HepG2 (cell line): ENCODE measurements around the gene PRDX5. TPM values are rescaled to one million over a fixed set of nuclear protein-coding genes. Genes with fewer than 3 reads are reported as not detected.
A peak's percentile ranks its signal among the peaks of the same experiment; 100 is the strongest.

Experiments used
- ATAC-seq: fragments of 200-7000 bp; cut with Tn5 transposase; 3 replicates; pipeline ENCODE4 v1.9.1; 2020; ENCODE audit warnings: mild to moderate bottlenecking, moderate library complexity
- BruUV-seq: library from RNA; stranded (reverse); fragments of 400-500 nt; replicated peaks from 2 replicates; lab custom pipeline; 2021; lab: Mats Ljungman, UMichigan
- CTCF ChIA-PET: fragments of 300-600 bp; formaldehyde crosslinking; extraction: SDS; loops from one replicate; lab custom pipeline; 2021; ENCODE audit warnings: low total read pairs, inconsistent platforms, low intra/inter-chr PET ratio; lab: Yijun Ruan, JAX
- POLR2A ChIA-PET: fragments of 350-600 bp; sonication (Branson Sonifier 250); formaldehyde crosslinking; loops from one replicate; lab custom pipeline; 2020; ENCODE audit warnings: antibody characterized with exemption, inconsistent platforms; lab: Yijun Ruan, JAX
- DNase-seq: peaks from one replicate; pipeline ENCODE4 v3.0.0-alpha.2; 2015; ENCODE audit warnings: low spot score
- FAIRE-seq: peaks from 3 replicates; lab custom pipeline; 2011; peaks lifted over from hg19 to GRCh38; lab: Jason Lieb, UNC
- H2AFZ ChIP-seq: one replicate; pipeline ENCODE4 v1.6.1; 2011; ENCODE audit warnings: low read length, inconsistent platforms
- H3K27ac ChIP-seq: fragments of 300-600 bp; 3 replicates; pipeline ENCODE4 v1.8.0; 2011; ENCODE audit warnings: mixed run types, mild to moderate bottlenecking, mixed read lengths, low read length, inconsistent platforms; ENCODE audit not compliant: insufficient read depth; ENCODE audit errors: extremely low read length
- H3K27me3 ChIP-seq, 2 experiments: fragments of 200-600 bp in 1 of 2; 2 replicates in 1 of 2; 3 replicates in 1 of 2; pipeline versions ENCODE4 v1.6.0 to v1.8.0; 2011; ENCODE audit warnings: low read length in 2 of 2, mild to moderate bottlenecking in 2 of 2, moderate library complexity in 2 of 2, inconsistent platforms in 1 of 2; ENCODE audit not compliant: insufficient read depth in 2 of 2, control insufficient read depth in 1 of 2
- H3K36me3 ChIP-seq, 2 experiments: fragments of 200-600 bp in 1 of 2; replicated peaks in 1 of 2; 2 replicates in 1 of 2; 3 replicates in 1 of 2; pipeline versions ENCODE4 v1.5.1 to v1.8.0; 2011; ENCODE audit warnings: low read length in 2 of 2, inconsistent platforms in 1 of 2; ENCODE audit not compliant: insufficient read depth in 2 of 2, control insufficient read depth in 1 of 2
- H3K4me1 ChIP-seq: 2 replicates; pipeline ENCODE4 v1.5.1; 2012; ENCODE audit warnings: low read length, inconsistent platforms; ENCODE audit not compliant: insufficient read depth
- H3K4me2 ChIP-seq: 2 replicates; pipeline ENCODE4 v1.6.0; 2011; ENCODE audit warnings: low read depth, low read length, inconsistent platforms
- H3K4me3 ChIP-seq, 3 experiments: fragments of 200-600 bp in 1 of 3; sonication (generic), shearing (Covaris generic) in 1 of 3; replicated peaks in 1 of 3; 2 replicates each; pipeline ENCODE4 v1.5.1; 2011 to 2016; ENCODE audit warnings: low read length in 3 of 3, inconsistent platforms in 2 of 3, low read depth in 2 of 3, mild to moderate bottlenecking in 2 of 3, control low read depth in 1 of 3, mixed read lengths in 1 of 3; ENCODE audit not compliant: insufficient read depth in 1 of 3
- H3K79me2 ChIP-seq: one replicate; pipeline ENCODE4 v1.6.1; 2011; ENCODE audit warnings: low read length, inconsistent platforms; ENCODE audit not compliant: insufficient read depth
- H3K9ac ChIP-seq: 2 replicates; pipeline ENCODE4 v1.6.0; 2011; ENCODE audit warnings: mild to moderate bottlenecking, low read depth, low read length, inconsistent platforms; ENCODE audit not compliant: insufficient read depth
- H3K9me3 ChIP-seq: 2 replicates; pipeline ENCODE4 v1.5.1; 2012; ENCODE audit warnings: mild to moderate bottlenecking, low read length
- H4K20me1 ChIP-seq: 2 replicates; pipeline ENCODE4 v1.6.0; 2011; ENCODE audit warnings: inconsistent platforms, mild to moderate bottlenecking, low read length, moderate library complexity; ENCODE audit not compliant: insufficient read depth
- FOSL1 ChIP-seq: sonication (generic); formaldehyde crosslinking; IDR thresholded peaks from 2 replicates; pipeline ENCODE4 v1.9.0; 2021; ENCODE audit warnings: missing genetic modification reagents, borderline replicate concordance
- RAD51 ChIP-seq: fragments of 450-650 bp; IDR thresholded peaks from 2 replicates; pipeline ENCODE4 v1.6.1; 2016; ENCODE audit warnings: borderline replicate concordance
- SP4 ChIP-seq: sonication (generic); formaldehyde crosslinking; IDR thresholded peaks from 2 replicates; pipeline ENCODE4 v1.8.1; 2023; ENCODE audit warnings: mild to moderate bottlenecking, missing genetic modification reagents
- ZNF746 ChIP-seq: sonication (generic); formaldehyde crosslinking; IDR thresholded peaks from 2 replicates; pipeline ENCODE4 v1.8.0; 2022; ENCODE audit warnings: mild to moderate bottlenecking, missing genetic modification reagents
- WGBS: methylation state at CpG from one replicate; pipeline ENCODE4 v1.1.6; 2017; ENCODE audit warnings: low lambda C conversion rate; 5-methylcytosine and 5-hydroxymethylcytosine counted together
- in situ Hi-C: cut with HindIII; loops from 2 replicates; pipeline ENCODE4 v1.10.0; 2017; ENCODE audit warnings: low pct_unique_long_range_greater_than_20kb; ENCODE audit not compliant: extremely low pct_ligation_motif_present
- intact Hi-C: fragments of 100-400 bp; cut with micrococcal nuclease; formaldehyde crosslinking; loops from one replicate; pipeline ENCODE4 v1.10.0; 2022; ENCODE audit not compliant: unreplicated experiment
- polyA plus RNA-seq, 8 experiments: library from polyadenylated mRNA; depleted of rRNA in 3 of 8; stranded (reverse) in 7 of 8; unstranded in 1 of 8; fragments of >200 nt; fragmentation: Illumina TruSeq in 4 of 8; extraction: Trizol in 4 of 8; gene quantifications; 2 replicates each; pipeline versions ENCODE4 v1.2.1 to v1.2.3, GENCODE V29; 2011 to 2016; ENCODE audit warnings: low read depth in 4 of 8, missing spikeins in 1 of 8, mixed read lengths in 1 of 8; ENCODE audit not compliant: insufficient read depth in 1 of 8
- total RNA-seq, 5 experiments: library from RNA; depleted of rRNA; stranded (reverse); fragments of >200 nt; fragmentation: Illumina TruSeq; extraction: Trizol; gene quantifications; 2 replicates each; pipeline ENCODE4 v1.2.3, GENCODE V29; 2016; ENCODE audit warnings: low read depth in 1 of 5
- TF ChIP-seq, protein P1 (sequence below): sonication (generic); formaldehyde crosslinking; IDR thresholded peaks from 2 replicates; pipeline ENCODE4 v1.8.1; 2023; ENCODE audit warnings: mild to moderate bottlenecking, missing genetic modification reagents
- TF ChIP-seq, protein P2 (sequence below): sonication (generic); formaldehyde crosslinking; IDR thresholded peaks from 2 replicates; pipeline ENCODE4 v1.9.0; 2021; ENCODE audit warnings: missing genetic modification reagents, mild to moderate bottlenecking, borderline replicate concordance
- TF ChIP-seq, protein P3 (sequence below): sonication (generic); formaldehyde crosslinking; IDR thresholded peaks from 2 replicates; pipeline ENCODE4 v1.9.0; 2022; ENCODE audit warnings: low read depth, missing genetic modification reagents

PRDX5 gene
- total and polyA plus RNA-seq, 2 of the 13 experiments (the other 11 are each of a cell fraction or from before 2014, with no cell fraction given) = 215 to 311 TPM

DNA sequence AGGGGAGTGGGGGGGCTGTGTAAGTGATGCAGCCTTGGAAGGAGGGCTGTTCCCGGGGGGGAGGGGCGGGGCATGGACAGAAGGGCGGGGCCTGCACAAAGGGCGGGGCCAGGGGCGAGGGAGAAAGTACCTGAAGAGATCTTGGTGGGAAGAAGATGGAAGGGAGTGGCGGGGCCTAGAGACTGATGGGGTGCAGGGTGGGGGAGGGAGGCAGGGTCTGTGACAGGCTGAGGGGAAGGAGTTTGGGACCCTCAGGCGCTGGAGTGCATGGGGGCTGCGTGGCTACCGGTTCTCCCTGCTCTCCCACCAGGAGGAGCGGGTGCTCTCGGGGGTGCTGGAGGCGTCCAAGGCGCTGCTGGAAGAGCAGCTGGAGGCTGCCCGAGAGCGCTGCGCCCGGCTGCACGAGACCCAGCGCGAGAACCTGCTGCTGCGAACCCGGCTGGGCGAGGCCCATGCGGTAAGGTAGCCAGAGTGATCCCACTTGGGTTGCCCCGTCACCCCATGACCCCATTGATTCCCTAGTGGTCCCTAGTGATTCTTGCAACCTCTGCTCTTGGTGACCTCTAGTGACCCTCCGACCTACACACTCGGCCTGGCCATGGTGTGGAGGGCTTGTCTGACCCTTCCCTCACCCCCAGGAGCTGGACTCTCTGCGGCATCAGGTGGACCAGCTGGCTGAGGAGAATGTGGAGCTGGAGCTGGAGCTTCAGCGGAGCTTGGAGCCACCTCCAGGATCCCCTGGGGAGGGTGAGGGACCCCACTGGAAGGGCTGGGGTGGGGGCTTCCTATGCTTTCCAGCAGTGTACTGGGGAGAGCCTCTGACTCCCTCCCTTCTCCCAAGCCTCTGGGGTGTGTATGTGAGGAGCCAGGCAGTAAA is 25.2 kb downstream of the PRDX5 start:
- FAIRE-seq (no peak), DNase-seq (no peak), ATAC-seq (no peak; the same call in 2 of the 3 replicates)
- no peak overlapping the region for H3K27ac ChIP-seq
- H3K79me2 ChIP-seq = no peaks in the 10 kb centered on the region
- POLR2A ChIA-PET = interaction anchor here (1.0 to 2.7 kb wide), 4 partner anchors 11 to 25 kb away, joined by 3 to 13 read pairs (median 8); partner anchors contain the start of genes PRDX5 and TRMT112
- H3K36me3 ChIP-seq = no peaks in the 10 kb centered on the region
- H3K9me3 ChIP-seq = no peaks in the 10 kb centered on the region
- peaks cover 45% of the 10 kb centered on the region for H3K4me1 ChIP-seq
- no peak overlapping the region for H3K9ac ChIP-seq
- TF ChIP-seq, protein P1, sequence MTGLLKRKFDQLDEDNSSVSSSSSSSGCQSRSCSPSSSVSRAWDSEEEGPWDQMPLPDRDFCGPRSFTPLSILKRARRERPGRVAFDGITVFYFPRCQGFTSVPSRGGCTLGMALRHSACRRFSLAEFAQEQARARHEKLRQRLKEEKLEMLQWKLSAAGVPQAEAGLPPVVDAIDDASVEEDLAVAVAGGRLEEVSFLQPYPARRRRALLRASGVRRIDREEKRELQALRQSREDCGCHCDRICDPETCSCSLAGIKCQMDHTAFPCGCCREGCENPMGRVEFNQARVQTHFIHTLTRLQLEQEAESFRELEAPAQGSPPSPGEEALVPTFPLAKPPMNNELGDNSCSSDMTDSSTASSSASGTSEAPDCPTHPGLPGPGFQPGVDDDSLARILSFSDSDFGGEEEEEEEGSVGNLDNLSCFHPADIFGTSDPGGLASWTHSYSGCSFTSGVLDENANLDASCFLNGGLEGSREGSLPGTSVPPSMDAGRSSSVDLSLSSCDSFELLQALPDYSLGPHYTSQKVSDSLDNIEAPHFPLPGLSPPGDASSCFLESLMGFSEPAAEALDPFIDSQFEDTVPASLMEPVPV (CRISPR knock-in tag) = 0 out of 2 replicates have a peak, but pooled peaks have one; percentile 44
- TF ChIP-seq, protein P2, sequence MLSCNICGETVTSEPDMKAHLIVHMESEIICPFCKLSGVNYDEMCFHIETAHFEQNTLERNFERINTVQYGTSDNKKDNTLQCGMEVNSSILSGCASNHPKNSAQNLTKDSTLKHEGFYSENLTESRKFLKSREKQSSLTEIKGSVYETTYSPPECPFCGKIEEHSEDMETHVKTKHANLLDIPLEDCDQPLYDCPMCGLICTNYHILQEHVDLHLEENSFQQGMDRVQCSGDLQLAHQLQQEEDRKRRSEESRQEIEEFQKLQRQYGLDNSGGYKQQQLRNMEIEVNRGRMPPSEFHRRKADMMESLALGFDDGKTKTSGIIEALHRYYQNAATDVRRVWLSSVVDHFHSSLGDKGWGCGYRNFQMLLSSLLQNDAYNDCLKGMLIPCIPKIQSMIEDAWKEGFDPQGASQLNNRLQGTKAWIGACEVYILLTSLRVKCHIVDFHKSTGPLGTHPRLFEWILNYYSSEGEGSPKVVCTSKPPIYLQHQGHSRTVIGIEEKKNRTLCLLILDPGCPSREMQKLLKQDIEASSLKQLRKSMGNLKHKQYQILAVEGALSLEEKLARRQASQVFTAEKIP (CRISPR knock-in tag) = no peak
- TF ChIP-seq ZNF746 (CRISPR knock-in tag) (no peak), RAD51 (no peak), FOSL1 (no peak), SP4 (0 out of 2 replicates have a peak, but pooled peaks have one; percentile 8)
- TF ChIP-seq, protein P3, sequence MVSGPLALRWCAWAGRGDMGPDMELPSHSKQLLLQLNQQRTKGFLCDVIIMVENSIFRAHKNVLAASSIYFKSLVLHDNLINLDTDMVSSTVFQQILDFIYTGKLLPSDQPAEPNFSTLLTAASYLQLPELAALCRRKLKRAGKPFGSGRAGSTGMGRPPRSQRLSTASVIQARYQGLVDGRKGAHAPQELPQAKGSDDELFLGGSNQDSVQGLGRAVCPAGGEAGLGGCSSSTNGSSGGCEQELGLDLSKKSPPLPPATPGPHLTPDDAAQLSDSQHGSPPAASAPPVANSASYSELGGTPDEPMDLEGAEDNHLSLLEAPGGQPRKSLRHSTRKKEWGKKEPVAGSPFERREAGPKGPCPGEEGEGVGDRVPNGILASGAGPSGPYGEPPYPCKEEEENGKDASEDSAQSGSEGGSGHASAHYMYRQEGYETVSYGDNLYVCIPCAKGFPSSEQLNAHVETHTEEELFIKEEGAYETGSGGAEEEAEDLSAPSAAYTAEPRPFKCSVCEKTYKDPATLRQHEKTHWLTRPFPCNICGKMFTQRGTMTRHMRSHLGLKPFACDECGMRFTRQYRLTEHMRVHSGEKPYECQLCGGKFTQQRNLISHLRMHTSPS (CRISPR knock-in tag) = no peak
- CTCF ChIA-PET = no interaction called here
- no peak overlapping the region; the same call in 1 of the 2 replicates for H3K4me2 ChIP-seq
- peaks cover 3 to 39% of the 10 kb centered on the region in 2 experiments; a peak in 4 of 5 replicates for H3K27me3 ChIP-seq
- 33% methylated on average over 14 of the region's 29 CpGs for WGBS
- no peaks in the 10 kb centered on the region for H4K20me1 ChIP-seq
- H2AFZ ChIP-seq = no peak overlapping the region
- peak overlapping the region in 2 of 3 experiments; percentile 25 to 64; a peak in 1 of 6 replicates for H3K4me3 ChIP-seq
- intact Hi-C loops (no loop called here), in situ Hi-C loops (no loop called here)
- BruUV-seq = no TSS peak
